LNCAP (cell line): ENCODE data around the gene RPL37A.

Experiments
- TF ChIP-seq, protein P1 (sequence below): fragments of 450-650 bp; IDR thresholded peaks from 2 replicates; pipeline ENCODE4 v1.5.1; 2017; ENCODE audit warnings: mild to moderate bottlenecking

Gene RPL37A

DNA sequence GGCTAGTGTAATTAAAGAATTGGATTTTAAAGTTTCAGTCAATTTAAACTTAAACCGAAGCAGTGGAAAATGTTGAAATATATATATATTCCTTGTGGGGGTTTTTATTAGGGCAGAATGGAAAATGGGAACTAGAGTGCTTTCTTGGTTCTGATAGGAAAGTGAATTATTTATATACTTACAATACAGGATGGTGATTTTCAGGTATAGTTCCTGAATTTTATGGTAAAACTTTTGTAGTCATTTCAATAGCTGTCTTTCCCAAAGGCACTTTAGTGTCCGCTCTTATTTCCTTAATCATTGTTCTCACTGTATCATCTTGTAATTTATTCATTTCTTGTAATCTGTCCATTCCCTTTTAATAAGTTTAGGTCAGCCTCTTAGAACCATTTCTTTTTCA lies 1.9 kb downstream of the RPL37A start:
- TF ChIP-seq, protein P1, sequence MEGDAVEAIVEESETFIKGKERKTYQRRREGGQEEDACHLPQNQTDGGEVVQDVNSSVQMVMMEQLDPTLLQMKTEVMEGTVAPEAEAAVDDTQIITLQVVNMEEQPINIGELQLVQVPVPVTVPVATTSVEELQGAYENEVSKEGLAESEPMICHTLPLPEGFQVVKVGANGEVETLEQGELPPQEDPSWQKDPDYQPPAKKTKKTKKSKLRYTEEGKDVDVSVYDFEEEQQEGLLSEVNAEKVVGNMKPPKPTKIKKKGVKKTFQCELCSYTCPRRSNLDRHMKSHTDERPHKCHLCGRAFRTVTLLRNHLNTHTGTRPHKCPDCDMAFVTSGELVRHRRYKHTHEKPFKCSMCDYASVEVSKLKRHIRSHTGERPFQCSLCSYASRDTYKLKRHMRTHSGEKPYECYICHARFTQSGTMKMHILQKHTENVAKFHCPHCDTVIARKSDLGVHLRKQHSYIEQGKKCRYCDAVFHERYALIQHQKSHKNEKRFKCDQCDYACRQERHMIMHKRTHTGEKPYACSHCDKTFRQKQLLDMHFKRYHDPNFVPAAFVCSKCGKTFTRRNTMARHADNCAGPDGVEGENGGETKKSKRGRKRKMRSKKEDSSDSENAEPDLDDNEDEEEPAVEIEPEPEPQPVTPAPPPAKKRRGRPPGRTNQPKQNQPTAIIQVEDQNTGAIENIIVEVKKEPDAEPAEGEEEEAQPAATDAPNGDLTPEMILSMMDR = no peak

- TF ChIP-seq, protein P1 = no peak
Observed at GRCh38 chr2:216501854-216502253, 3.2 kb downstream of the RPL37A start.

- TF ChIP-seq, protein P1 = no peak
Observed at GRCh38 chr2:216502381-216503158, 3.9 kb downstream of the RPL37A start.

DNA sequence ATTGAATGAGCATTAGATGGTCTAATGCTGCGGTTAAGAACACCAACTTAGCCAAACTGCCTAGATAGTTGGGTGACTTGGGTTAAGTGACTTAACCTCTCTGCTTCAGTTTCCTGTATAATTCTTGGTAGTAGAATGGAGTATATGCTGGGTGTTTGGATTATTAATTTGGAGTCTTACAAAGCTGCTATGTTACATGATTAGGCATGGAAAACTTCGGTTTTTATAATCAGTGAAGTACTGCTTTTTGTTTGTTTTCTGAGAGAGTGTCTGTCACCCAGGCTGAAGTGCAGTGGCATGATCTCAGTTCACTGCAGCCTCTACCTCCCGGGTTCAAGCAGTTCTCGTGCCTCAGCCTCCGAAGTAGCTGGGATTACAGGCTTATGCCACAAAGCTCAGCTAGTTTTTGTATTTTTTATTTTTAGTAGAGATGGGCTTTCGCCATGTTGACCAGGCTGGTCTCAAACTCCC lies 4.5 kb downstream of the RPL37A start:
- TF ChIP-seq, protein P1 = no peak

DNA sequence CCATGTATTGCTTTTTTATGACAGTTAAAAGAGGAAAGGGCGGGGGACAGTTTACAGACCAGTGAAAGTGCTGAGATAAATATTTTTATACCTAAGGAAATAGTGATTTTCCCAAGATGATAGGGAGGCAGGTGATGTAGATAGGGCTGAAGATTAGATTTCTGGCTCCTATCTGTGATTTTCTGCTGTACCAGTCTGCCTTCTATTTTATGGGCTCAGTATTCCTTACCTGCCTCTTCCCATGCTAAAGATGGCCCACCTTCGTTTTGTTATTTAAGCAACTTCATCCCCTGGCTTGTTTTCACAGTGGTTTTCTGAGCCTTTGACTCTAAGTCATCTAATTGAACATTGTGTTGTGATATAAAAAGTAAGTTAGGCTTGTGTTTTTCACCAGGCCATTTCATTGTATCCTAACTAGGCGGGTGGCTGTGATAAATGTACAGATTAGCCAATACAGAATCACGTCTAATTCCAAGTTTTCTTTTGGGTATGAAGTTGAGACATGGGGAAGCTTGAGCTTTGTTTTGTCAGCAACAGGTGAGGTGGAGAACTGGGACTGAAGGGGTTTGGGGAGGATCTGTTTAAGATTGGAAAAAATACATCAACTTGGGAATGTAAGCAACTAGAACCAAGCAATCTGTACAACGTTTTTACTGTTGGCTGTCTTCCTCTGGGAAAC lies 5.2 kb downstream of the RPL37A start:
- TF ChIP-seq, protein P1 = no peak

DNA sequence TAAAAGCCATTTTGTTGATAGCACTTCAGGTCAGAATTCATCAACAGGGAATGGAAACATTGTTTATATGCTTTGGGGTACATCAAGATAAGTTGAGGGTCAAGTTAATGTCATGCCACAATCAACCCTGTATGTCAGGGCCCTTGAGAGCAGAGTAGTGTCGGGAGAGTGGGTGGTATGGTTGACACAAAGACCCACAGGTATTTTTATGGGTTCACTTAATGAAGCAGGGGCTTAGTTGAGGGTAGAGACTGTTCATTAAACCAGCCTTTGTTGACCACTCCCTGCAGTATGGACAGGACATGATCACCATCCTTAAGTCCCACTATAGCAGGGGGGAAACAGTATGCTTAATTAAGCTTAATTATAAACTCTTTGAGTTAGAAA lies 5.7 kb downstream of the RPL37A start:
- TF ChIP-seq, protein P1 = no peak

DNA sequence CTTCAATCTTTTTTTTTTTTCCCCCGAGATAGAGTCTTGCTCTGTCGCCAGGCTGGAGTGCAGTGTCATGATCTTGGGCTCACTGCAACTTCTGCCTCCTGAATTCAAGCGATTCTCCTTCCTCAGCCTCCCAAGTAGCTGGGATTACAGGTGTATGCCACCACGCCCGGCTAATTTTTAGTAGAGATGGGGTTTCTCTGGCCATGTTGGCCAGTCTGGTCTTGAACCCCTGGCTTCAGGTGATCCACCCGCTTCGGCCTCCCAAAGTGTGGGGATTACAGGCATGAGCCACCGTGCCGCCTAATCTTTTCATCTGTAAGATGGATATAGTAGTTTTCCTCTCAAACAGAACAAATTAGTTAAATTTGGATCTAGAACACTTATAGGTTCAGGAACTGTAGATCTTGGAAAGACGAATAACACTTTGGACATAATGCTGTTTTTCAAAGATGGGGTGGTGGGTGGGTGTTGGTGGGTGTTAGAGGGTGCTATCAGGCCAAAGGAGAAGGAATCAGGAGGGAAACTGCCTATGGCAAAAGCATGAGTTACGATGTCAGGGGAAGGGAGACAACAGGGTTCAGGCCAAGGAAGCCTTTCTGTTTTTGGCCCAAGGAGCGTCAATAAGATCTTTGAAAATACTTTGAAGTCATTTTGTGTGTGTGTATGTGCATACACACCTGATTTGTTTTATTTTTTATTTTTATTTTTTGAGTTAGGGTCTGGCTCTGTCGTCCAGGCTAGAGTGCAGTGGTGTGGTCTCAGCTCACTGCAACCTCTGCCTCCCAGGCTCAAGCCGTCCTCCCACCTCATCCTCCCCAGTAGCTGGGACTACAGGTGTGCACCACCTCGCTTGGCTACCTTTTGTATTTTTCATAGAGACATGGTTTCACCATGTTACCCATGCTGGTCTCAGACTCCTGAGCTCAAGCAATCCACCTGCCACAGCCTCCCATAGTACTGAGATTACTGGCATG lies 6.8 kb downstream of the RPL37A start:
- TF ChIP-seq, protein P1 = no peak
